Superior temporal gyrus (tissue), 1 donor: ENCODE results near the gene CFAP97D2.

Source experiments
- DNase-seq: peaks from one replicate; pipeline ENCODE4 v3.0.0-alpha.2; 2016; ENCODE audit errors: extremely low spot score

CFAP97D2 gene

DNA sequence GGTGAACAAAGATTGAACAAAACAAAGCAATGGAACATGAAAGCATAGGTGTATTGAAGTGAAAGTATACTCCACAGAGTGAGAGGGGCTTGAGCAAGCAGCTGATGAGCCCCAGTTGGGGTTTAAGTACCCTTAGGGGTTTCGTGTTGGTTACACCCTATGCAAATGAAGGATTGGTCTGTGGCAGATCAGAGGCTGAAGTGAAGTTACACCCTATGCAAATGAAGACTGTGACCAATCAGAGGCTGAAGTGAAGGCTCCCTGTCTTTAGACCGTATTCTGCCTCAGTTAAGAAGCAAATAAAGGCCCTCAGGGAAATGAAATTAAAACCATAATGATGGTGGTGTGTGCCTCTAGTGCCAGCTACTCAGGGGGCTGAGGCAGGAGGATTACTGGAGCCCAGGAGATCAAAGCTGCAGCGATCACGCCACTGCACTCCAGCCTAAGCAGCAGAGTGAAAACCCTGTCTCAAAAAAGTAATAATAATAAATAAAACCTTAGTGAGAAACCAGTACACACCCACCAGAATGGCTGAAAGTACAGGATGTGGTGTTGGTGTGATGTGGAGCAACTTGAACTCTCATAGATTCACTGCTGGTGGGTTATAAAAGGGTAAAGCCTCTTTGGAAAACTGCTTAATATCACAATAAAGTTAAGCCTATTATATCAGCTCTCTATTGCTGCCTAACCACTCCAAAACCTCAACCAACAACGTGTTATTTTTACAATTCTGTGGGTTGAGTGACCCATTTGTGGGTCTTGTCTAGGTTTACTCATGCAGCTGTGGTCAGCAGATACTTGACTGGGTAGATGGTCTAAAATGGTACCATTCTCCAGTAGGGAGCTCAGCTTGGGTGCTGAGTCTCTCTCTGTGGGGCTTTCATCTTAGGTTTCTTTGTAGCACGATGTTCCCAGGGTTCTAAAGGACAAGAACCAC, 89.6 kb downstream of the CFAP97D2 start:
- DNase-seq: no peak

DNA sequence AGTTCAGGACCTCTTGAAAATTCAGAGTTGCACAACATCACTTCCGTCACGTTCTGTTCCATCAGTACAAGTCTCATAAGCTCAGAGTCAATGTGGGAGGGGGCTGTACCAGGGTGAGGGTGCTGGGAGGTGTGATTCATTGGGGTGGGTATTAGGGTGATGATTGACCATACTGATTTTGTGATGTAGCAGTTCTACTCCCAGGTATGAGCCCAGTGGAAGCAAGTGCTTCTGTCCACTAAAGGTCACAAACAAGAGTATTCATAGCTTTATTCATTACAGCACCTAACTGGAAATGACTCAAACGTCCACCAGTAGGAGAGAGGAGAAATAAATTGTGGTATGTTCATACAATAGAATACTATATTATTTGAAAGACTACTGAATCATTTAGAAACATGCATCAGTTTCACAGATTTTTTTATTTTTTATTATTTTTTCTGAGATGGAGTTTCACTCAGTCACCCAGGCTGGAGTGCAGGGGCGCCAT, 90.3 kb downstream of the CFAP97D2 start:
- no peak for DNase-seq
